GM12801 (cell line): ENCODE measurements around the gene C16orf90.

Experiments used
- TF ChIP-seq, protein P1 (sequence below): IDR thresholded peaks from one replicate; pipeline ENCODE4 v1.5.1; 2011; ENCODE audit warnings: control low read depth; ENCODE audit not compliant: insufficient read length; ENCODE audit errors: extremely low read depth

C16orf90 gene, protein sequence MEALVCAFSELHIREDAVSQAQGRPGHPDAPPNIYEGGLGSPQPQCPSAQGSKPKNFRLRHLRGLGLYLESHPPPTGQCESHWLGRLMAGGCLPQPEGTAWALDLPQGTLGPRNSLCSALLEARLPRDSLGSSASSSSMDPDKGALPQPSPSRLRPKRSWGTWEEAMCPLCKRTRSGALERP

DNA sequence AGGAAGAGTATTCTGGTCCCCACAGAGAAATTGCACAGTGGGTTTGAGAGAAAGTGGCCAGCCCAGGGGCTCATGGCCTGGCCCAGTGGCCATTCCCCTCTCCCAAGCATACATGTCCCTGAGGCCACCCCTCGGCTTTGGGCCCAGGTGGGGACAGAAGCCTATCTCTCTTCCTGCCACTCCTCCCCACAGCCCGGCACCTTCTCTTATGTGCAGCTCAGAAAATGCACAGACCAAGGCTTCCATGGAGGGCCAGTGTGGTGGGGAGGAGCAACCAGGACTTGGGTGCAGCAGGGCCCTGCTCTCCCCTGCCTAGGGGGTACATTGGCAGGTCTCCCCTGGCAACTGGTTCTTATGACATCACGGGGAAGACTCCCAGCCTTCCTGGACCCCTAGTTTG lies at the start of gene C16orf90:
Gene C16orf90, minus strand, starts transcription at position 314 of the 400 bp plus-strand sequence. Its CDS starts 68 bp downstream, at position 246.
- TF ChIP-seq, protein P1, sequence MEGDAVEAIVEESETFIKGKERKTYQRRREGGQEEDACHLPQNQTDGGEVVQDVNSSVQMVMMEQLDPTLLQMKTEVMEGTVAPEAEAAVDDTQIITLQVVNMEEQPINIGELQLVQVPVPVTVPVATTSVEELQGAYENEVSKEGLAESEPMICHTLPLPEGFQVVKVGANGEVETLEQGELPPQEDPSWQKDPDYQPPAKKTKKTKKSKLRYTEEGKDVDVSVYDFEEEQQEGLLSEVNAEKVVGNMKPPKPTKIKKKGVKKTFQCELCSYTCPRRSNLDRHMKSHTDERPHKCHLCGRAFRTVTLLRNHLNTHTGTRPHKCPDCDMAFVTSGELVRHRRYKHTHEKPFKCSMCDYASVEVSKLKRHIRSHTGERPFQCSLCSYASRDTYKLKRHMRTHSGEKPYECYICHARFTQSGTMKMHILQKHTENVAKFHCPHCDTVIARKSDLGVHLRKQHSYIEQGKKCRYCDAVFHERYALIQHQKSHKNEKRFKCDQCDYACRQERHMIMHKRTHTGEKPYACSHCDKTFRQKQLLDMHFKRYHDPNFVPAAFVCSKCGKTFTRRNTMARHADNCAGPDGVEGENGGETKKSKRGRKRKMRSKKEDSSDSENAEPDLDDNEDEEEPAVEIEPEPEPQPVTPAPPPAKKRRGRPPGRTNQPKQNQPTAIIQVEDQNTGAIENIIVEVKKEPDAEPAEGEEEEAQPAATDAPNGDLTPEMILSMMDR, result no peak

DNA sequence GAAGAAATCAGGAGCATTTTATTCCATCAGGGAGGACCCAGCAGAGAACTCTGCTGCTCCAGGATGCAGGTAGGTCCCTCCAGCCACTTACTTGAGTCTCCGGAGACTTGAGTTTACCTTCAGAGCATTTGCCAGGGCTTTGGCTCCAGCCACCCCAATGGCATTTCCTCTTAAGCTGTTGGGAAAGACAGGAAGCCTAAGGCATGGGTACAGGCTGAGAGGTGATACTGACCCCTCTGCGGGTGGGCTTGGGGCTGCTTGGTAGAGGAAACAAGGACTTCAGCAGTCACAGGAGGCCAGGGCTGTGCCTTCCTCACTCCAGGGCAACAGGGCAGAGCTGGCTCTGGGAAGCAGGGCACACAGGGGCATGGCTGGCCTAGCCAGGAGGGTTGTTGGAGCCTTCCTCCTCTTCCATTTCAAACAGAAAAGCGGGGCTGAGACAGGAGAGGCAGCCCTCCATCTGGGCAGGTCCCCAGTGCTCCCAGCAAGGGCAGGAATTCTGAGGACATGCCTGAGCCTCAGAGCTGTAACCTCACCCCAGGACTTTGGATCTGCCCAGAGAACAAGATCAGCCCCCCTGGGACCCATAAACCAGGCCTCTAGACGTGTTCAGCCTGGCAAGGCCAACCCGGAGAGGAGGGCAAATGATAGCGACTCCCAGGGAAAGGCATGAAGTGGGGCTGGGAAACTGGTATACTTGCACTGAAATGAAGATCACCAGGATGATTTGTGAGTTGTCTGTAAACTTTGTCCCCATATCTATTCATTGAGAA lies 47.5 kb upstream of the C16orf90 start:
- TF ChIP-seq, protein P1, result no peak

DNA sequence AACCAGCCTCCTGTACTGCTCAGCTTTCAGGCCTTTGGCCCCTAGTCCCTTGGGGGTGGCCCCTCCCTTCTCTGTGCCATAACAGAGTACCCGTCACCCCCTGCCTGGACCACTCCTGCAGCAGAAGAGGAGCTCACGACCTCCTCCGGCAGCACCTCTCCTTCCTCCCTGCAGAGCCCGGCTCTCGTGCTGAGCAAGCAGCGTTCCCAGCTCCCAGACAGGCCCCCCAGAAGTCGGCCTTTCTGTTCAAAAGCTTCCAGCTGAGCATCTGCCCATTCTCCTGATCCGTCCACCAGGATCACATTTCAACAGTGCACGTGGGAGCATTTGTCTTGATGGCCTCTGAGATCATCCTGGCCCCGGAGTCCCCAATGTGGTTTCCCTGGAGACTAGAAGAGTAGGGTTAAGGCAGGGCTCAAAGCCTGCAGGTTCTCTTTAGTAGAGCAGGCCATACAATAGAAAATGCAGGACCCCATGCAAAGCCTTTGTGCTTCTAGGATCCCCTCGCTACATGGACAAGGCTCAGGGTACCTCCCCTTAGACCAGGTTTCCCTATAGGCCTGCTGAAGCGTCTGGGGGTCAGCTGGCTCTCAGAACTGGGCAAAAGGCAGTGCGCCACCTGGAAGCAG lies 46.4 kb upstream of the C16orf90 start:
- TF ChIP-seq, protein P1, result no peak

DNA sequence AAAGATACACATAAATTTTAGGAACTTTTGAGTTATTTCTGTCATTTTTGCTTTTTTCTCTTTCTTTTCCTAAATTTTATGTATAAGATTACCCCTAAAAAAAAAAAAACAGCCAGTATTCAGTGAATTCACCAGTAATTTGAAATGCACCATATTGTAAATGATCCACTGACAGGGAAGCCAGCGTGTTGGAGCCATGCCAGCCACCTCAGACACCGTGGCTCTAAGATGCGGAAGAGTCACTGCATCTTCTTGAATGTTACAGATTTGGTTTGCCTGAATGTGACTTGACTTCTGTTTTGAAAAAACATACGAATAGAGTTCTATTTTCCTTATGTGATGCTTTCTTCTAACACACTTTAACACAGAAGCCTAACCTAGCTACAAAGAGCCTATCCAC lies 42.9 kb upstream of the C16orf90 start:
- TF ChIP-seq, protein P1, result no peak

DNA sequence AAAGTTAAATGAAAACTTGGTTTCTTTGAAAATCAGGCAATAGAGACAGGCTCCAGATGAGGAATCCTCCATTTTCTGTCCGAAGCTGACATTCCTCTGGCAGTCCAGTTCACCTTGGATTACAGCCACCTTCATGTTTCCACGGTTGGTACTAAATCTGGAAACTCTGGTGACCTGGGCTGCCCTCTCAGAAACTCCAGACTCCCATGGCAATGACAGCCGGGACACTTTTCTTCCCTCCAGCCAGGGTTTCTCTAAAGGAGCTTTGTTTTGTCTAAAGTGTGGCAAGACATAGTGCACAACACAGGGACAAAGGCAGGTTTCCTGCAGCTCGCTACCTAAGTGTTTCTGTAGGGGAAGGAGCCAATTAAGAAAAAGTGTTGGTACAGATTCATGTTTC lies 41.6 kb upstream of the C16orf90 start:
- TF ChIP-seq, protein P1, result no peak

DNA sequence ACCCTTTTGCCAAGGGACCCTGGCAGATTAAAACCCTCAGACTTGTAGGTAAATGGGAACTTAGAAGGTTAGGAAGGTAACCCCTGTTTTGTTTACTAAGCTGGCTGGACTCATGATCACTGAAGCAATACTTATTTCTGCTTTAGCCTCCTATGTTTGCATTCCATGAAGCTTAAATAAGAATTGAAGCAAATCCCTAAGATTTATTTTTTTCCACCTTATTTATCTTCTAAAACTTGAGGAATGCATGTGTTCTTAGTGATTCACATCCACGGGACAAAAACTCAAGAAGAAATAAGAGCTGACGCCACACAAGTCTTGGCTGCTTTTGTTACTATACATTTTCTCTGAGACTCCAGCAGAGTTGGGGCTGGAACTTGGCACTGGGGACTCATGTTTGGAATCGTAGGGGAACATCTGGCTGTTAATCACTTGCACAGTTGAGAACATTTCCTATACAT lies 41.0 kb upstream of the C16orf90 start:
- TF ChIP-seq, protein P1, result no peak

DNA sequence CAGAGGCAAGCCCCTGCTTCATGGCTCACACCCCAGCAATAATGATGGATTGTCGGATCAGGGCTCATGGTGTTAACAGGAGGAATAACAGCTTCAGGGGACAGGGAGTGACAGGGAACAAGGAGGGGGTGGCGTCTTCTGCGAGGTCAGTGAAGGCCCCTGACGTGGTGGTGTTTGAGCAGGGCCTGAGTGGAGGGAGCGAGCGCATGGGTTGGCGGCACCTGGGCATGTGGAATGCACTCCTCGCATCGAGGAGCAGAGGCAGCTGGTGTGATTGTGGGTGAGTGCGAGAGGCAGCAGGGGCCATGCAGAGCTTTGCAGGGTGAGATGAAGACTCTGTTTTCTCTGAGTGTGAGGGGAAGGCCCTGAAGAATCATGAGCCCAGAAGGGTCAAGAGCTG lies 38.8 kb upstream of the C16orf90 start:
- TF ChIP-seq, protein P1, result no peak
